NK-92 (cell line): ENCODE measurements around the gene FAM200B.
"Not testable (repeated sequence)": the region's sequence is repeated elsewhere in the genome, so short reads cannot be mapped to it uniquely, and the experiment has no call there.

ENCODE experiments used
- DNase-seq: peaks from one replicate; lab custom pipeline; 2025; ENCODE audit not compliant: unreplicated experiment; lab: John Stamatoyannopoulos, UW

Gene FAM200B

DNA sequence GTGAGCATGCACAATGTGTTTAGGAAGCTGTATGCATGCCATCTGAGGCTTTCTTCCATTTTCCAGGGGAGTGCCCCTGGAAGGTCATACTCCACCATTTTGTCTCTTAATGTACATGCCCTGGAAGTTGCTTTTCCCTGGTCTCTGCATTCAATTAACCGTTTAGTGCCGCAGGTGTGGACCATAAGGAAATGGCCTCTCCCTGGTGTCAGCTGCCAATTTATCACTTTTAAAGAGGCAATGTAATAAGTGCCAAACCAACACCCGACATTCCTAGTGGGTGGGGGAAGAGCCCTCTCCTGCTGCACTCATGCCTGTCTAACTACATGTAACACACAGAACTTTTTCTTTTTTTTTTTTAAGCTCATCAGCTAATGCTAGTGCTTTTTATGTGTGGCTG lies 14.1 kb downstream of the FAM200B start:
- no peak for DNase-seq

DNA sequence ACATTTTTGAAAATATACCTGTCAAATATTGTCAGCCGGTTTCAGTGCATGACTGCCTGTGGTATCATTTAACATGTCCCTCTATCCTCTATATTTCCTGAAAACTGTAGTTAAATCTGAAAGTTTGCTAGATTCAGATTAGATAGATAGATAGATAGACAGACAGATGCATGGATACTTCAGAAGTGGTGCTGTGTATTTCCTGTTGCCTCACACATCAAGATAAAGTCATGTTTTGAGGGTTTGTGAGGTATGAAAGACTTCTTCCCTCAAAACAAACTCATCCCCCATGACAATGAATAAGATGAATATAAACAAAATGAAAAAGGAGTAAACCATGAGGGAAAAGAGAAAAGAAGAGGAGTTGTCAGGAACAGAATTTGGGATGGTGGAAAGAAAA lies 15.2 kb downstream of the FAM200B start:
- no peak for DNase-seq

DNA sequence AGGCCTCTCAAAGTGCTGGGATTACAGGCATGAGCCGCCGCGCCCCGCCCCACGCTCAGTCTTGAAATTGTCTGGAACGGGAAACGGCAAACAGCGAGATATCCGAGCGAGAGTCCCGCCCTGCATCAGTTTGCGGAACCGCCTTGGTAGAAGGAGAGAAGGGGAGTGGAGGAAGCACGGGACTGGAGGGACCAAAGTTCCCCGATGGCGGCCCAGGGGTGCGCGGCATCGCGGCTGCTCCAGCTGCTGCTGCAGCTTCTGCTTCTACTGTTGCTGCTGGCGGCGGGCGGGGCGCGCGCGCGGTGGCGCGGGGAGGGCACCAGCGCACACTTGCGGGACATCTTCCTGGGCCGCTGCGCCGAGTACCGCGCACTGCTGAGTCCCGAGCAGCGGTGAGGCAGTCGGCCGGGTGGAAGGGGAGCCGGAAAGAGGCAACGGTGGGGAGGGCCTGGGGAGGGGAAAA lies 21.3 kb downstream of the FAM200B start, which contains the start of gene BST1:
Gene BST1, plus strand, starts transcription at position 125 of the 463 bp plus-strand sequence. Its CDS starts 80 bp downstream, at position 205.
- DNase-seq = no peak

DNA sequence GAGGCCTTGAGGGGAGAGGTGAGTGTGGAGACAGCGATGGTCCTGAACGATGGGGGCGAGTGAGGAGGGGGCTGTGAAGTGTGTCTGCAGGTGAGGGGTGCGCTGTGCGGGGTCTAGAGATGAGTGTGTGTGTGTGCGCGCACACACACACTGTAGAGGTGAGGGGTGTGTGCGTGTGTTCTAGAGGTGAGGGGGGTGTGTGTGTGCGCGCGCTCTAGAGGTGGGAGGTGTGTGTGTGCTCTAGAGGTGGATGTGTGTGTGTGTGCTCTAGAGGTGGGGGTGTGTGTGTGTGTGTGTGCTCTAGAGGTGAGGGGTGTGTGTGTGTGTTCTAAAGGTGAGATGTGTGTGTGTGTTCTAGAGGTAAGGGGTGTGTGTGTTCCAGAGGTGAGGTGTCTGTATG lies 21.8 kb downstream of the FAM200B start:
- DNase-seq = no peak

DNA sequence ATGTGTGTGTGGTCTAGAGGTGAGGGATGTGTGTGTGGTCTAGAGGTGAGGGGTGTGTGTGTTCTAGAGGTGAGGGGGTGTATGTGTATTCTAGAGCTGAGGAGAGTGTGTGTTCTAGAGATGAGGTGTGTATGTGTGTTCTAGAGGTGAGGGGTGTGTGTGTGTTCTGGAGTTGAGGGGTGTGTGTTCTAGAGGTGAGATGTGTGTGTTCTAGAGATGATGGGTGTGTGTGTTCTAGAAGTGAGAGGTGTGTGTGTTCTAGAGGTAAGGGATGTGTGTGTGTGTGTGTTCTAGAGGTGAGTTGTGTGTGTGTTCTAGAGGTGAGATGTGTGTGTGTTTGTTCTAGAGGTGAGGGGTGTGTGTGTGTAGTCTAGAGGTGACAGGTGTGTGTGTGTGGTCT lies 22.5 kb downstream of the FAM200B start:
- DNase-seq = no peak

DNA sequence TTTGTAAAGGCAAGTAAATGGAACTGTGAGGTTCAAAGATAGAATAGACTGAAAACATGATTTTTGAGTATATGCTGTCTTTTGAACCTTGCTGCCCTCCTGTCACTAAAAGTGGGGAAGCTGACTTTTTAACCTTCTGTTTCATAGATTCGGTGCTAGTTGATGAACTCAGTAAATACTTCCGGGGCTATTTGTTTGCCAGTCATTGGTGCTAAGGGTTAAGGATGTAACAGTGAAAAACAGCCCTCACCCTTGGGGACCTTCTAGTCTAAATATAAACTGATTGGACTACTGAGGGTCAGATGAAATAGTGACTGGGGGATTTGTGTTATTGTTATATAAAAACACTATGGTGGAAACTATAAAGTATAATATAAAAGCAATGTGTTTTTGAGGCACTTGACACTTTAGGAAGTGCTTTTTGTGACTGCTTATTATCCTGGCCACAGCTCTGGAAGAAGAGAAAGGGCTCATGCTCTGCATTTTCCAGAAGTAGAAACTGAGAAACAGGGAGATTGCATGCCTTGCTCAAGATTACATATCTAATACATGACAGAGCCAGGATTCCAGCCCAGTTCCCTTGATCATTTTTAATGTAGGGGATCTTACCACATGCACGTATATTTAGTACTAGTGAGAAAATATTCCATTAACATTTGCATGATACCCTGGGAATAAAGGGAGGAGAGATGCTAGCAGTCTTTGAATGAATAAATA lies 25.2 kb downstream of the FAM200B start:
- DNase-seq = no peak

DNA sequence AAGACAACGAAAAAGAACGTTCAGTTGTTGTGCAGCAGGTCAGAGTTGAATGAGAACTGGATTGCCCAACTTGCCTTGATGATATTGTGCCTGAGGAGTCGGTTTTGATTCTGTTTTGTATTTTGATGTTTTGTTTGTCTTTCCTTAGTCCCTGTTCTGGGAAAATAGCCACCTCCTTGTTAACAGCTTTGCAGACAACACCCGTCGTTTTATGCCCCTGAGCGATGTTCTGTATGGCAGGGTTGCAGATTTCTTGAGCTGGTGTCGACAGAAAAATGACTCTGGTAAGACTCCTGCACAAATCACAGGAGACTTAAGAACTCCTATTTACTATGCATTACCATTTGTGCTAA lies 25.7 kb downstream of the FAM200B start:
- no peak for DNase-seq

DNA sequence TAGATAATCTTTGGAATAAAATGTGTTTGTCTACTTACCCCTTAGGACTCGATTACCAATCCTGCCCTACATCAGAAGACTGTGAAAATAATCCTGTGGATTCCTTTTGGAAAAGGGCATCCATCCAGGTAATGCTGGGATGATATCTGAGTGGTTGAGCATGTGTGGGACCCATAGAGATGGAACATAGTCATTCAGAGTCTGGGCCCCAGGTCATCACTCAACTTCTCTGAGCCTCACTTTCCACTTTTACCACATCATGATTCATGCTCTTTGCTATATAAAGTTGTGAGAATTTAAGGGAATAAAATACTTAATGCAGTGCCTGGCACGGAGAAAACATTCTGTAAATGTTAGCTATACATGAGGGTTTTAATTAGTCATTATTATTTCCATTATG lies 30.1 kb downstream of the FAM200B start:
- DNase-seq = no peak

DNA sequence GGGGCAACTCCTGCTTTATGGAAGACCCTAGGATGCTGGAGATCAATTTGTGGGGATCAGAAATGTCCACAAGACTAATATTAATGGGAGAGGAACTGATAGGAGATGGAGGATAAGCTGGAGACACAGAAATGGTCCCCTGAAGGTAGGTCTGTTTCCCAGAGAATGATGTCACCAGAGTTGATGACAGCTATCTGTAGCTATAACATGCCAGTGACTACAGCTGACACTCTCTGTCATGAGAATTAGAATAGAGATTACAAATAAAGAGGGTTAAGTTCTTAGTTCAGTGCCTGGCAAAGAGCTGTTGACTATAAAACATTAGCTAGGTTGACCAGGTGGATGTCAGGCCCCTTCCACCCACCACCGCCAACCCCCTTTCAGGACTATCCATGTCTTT lies 30.6 kb downstream of the FAM200B start:
- no peak for DNase-seq

DNA sequence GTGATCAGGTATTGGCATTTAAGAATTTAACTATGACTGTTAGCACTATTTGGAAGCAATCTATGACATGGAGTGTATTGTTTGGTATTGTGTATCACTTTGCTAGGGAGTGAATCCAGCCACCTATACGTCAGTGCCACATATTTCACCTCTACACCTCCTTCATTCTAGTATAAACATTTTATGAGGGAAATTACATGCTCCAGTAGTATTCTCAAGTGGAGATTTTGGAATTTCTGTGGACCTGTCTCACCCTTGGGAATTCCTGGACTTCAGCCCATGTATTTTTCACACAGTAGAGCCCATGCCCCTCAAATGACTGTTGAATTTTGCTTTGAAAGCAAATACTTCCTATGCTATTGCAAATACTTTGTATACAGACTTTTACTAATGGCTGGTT lies 32.5 kb downstream of the FAM200B start:
- DNase-seq = no peak

DNA sequence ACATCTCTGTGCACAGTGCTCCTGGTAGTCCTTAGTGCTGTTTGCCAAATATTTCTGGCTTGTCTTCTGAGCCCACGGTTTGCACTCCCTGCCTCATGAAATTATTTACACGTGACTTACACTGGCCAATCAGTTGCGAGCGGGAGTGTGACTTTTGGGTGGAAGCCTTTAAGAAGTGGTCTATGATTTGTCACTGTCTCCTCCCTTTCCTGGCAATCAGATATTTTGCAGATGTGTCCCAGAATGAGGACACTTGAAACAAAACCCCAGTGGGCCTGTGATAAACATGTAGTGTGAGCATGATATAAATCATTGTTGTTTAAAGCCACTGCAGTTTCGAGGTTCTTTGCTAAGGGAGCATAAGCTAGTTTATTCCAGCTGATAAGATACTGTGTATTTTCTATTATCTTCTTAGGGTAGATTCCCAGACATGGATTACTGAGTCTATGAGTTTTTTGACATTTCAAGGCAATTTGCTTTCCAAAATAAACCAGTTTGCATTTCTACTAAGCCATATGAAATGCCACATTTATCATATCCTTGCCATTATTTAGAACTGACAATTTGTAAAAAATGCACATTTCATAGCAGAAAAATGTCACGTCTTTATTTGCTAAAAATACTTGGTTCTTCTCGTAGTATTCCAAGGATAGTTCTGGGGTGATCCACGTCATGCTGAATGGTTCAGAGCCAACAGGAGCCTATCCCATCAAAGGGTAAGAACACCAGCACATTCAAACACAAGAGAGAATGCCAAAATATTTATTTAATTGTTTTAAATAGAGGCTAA lies 33.2 kb downstream of the FAM200B start:
- no peak for DNase-seq

DNA sequence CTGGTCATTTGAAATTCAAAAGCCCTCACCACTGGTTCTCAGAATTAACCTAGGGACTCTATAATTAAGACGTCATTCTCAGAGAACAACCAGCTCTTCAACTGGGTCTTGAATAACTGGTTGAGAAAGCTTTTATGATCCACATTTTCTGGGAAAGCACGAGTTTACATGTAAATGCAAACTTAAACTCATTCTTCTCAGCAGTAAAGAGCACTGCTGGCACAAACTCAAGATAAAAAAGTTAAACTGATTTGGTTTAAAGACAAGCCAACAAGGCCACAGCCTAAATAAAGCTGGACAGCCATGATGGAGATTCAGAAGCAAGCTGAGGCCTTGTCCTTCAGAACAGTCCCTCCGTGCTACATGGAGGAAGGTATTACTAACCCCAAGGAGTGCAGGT lies 34.5 kb downstream of the FAM200B start:
- DNase-seq = no peak

DNA sequence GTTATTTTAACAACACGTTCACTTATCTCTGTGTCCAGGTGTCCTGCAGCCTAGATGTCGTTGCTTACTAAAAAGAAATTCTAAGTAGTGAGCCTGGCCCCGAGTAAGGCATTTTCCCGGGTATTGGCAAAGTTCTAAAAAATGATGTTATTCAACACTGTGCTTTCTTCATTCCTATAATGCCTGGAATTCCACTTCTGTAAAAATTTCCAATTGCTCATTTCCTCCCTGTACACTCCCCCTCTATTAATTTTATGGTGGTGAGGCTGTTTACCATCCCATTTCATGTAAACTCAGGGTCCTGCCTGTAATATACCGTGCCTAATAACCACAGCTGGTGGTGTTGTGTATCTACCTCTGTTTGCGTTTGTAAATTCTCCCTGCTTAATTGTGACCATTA lies 35.5 kb downstream of the FAM200B start:
- DNase-seq = no peak

DNA sequence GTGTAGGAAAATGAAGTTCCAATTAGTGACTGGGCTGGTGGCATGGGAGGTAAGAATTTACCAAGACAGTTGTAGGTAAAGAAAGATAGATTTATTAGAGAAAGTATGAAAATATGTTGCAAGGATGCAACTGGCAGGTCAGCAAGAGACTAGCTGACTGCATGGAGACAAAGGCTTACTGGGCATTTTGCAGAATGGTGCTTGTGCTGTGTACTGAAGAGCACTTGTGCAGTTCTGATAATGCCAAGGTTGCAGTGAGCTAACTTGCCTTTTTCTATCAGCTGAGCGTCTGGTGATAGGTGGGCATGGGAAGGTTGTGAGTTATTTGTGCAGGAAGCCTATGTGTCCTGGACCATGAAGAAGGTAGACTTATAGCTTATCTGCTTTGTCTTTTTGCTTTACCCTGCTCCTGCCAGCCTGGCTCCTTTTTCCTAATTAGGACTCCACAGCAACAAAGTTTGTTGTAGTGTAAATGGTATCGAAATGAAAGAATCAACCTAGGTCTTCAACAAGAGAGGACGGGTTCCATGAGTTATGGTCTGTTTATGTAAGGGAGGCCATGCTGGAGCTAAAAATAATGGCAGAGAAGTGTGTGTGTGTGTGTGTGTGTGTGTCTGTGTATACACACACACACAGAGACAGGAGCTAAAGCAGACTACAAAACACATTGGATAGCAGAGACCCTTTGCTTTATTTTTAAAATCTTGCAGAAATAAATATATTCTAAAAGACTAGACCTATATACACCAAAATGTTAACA lies 36.2 kb downstream of the FAM200B start:
- no peak for DNase-seq

DNA sequence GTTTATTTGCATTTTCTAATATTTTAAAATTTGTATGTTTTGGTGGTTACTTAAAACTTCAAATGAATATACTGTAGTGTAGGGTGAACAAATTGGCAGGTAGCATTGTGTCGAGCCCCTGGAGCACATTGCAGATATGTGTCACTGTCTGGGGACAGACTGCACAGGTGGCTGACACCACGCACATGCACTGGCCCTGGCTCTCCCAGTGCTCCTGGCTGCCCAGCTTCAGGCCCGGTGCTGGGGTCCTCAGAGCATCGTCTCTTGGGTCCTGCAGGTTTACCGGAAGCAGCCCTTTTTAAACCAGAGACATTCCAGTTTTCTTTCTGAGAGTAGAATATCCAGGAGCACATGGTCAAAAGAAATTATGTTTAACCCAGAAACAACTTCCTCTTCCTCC lies 36.8 kb downstream of the FAM200B start:
- DNase-seq = no peak

DNA sequence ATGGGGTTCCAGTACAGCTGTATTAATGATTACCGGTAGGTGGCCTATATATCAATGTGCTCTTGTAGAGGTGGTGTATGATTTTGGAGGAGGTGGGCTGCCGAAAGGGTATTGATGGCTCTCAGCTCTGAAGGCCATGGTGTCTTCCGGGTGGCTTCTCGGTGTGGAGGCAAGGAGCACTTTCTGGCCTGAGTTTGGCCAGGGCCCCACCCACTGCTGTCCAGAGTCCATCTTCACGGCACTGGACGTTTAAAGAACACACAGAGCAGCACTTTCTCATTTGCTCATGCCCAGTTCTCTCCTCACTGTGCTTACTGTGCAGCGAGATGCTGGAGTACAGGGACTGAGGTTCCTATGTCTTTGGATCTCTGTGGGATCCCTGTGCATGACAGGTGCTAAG lies 37.3 kb downstream of the FAM200B start:
- DNase-seq = no peak

DNA sequence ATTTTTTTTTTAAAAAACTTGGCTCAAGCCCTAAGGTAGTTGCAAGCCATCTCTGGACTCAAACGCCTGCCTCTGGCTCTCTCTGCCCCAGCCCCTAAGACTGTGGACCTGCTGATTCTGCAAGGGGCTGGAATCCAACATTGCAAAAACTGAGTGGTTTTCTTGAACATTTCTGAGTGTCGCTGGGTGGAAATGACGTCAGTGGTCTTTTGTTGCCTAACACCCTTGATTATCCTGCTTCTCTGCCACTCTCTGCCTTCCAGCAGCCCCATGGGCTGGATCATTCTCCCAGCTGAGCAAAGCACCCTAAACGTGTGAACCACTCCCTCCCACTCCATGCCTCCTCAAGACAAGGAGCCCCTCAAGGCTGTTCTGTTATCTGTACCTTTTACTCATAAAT lies 37.9 kb downstream of the FAM200B start:
- no peak for DNase-seq

DNA sequence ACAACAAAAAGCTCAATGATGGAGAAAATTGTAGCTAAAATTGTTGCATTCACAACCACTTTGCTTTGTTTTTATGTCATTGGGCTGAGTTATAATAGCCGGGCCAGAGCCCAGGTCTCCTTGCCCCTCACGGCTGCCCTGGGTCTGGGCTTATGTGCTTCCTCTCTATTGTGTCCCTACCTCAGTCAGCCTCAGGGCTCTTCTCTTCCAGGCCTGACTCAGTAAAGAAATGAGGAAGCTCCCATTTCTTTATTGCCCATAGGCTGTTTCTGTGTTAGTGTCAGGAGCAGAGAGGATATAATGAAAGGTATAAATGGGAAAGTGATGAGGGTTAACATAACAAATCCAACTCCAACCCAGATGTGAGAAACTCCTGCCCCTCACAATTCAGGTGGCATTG lies 39.2 kb downstream of the FAM200B start:
- no peak for DNase-seq

DNA sequence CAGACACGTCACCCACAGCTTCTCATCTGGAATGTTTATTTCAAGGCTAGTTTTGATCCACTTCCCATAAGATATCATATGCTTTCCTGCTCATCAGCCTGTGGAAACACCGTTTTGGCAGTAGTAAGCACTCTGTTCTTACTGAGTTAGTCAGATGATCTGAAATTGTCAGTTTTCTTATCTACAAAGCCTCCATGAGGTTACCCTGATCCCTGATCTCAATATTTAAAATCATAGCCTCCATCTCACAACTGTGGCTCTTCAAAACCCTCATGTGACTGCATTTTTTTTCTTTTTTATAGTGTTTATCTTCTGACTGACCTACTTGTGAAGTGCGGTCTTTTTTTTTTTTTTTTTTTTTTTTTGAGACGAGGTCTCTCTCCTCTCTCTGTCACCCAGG lies 44.0 kb downstream of the FAM200B start:
- no peak for DNase-seq

DNA sequence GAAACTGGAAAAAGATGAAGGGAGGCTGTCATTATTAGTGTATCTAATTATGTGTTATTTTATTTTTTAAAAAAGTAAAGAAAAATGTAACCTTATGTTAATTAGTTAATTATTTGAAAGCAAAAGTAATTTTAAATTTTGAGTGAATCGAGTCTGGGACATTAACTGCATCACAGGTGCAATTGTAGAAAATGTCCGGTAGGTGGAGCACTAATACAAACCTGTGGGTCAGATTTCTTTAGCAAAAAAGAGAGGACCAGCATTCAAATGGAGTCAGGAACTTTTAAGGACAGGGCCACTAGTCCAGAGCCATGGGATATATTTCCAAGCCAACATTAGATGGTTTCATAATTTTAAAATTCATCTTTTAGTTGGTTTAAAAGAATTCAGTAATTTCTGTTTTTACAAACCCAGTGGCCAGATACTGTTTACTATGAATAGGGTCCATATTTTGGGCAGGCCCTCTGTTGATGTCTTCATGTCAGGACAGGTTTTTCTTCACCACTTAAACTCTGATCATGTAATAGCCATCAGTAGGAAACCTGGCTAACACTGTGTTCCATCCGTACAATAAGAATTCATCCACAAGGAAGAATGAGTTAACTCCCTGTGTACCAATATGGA lies 48.4 kb downstream of the FAM200B start:
- DNase-seq = no peak

DNA sequence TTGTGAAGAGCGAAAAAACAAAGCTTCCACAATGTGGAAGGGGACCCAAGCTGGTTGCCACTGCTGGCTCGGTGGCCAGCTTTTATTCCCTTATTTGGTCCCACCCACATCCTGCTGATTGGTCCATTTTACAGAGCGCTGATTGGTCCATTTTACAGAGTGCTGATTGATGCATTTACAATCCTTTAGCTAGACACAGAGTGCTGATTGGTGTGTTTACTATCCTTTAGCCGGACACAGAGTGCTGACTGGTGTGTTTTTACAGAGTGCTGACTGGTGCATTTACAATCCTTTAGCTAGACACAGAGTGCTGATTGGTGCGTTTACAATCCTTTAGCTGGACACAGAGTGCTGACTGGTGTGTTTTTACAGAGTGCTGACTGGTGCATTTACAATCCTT lies 51.4 kb downstream of the FAM200B start:
- not testable (repeated sequence) for DNase-seq
